Measurements from ENCODE around the gene MUCL1.
"Not testable (repeated sequence)": the region's sequence is repeated elsewhere in the genome, so short reads cannot be mapped to it uniquely, and the experiment has no call there.

Gene MUCL1

DNA sequence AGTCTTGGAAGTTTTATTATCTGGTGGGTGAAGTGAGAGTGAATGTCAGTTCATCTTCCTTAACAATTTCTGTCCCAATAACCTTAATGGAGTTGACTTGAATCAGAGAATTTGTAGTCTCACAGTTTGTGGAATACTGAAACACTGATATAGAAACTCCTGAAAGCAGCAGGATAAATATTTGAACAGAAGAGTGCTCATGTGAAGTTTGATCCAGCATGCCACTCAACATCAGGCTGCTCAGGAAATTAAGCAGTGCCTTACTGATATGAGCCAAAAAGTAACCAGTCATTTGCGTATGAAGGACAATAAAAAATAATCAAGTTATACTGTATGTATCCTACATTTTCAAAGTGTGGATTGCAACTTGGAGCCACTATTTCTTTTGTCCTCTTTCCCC is 15.7 kb downstream of the MUCL1 start:
- Histone ChIP-seq H3K9me3 (ENCODE audit: control insufficient read depth, insufficient read depth, low read length) (no peaks in the 10 kb centered on the region), H3K9ac (ENCODE audit: low read depth, low read length) (no peak overlapping the region), H3K4me1 (ENCODE audit: insufficient read depth, low read length) (no peaks in the 10 kb centered on the region), H3K36me3 (ENCODE audit: insufficient read depth, low read length) (no peaks in the 10 kb centered on the region)

DNA sequence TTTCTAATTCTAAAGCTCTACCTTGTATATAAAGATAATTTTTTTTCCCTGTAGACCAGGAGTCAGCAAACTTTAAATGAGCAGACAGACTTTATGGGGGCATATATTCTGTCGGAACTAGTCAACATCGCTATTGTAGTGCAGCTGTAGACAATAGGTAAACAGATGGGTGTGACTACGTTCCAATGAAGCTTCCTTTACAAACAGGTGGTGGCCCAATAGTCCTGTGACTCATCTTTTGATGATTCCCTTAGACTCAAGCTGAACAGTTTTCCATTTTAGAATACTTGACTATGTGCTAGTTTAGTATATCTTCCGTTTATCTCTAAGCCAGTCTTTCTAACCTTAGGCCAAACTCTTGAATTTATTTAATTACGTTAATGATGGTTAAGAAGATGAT is 16.3 kb downstream of the MUCL1 start:
- Histone ChIP-seq H3K4me1 (ENCODE audit: insufficient read depth, low read length) (no peaks in the 10 kb centered on the region), H3K9ac (ENCODE audit: low read depth, low read length) (no peak overlapping the region), H3K36me3 (ENCODE audit: insufficient read depth, low read length) (no peaks in the 10 kb centered on the region), H3K9me3 (ENCODE audit: control insufficient read depth, insufficient read depth, low read length) (no peaks in the 10 kb centered on the region)

GRCh38 chr12:54879150-54879549 is 24.8 kb downstream of the MUCL1 start:
- Histone ChIP-seq H3K36me3 (ENCODE audit: insufficient read depth, low read length) (no peaks in the 10 kb centered on the region), H3K9ac (ENCODE audit: low read depth, low read length) (no peak overlapping the region), H3K4me1 (ENCODE audit: insufficient read depth, low read length) (no peaks in the 10 kb centered on the region), H3K9me3 (ENCODE audit: control insufficient read depth, insufficient read depth, low read length) (no peaks in the 10 kb centered on the region)

DNA sequence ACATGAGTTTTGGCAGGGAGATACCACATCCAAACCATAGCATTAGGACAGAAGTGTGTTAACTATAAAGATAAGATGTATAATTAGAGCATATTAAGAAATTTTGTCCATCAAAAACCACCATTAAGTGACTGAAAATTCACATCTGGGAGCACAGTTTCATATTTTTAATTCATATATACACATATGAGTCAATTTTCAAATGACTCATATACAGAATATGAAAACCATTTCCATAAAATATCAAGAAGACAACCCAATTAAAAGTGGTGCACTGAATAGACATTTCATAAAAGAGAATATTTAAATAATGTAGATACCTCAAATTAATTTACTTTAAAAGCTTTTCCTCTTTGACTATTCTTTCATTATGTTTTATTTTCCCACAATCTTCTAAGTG is 25.3 kb downstream of the MUCL1 start:
- Histone ChIP-seq H3K9me3 (ENCODE audit: control insufficient read depth, insufficient read depth, low read length) (no peaks in the 10 kb centered on the region), H3K9ac (ENCODE audit: low read depth, low read length) (no peak overlapping the region), H3K4me1 (ENCODE audit: insufficient read depth, low read length) (no peaks in the 10 kb centered on the region), H3K36me3 (ENCODE audit: insufficient read depth, low read length) (no peaks in the 10 kb centered on the region)

- Histone ChIP-seq H3K9ac (ENCODE audit: low read depth, low read length) (no peak overlapping the region), H3K36me3 (ENCODE audit: insufficient read depth, low read length) (no peaks in the 10 kb centered on the region), H3K9me3 (ENCODE audit: control insufficient read depth, insufficient read depth, low read length) (no peaks in the 10 kb centered on the region), H3K4me1 (ENCODE audit: insufficient read depth, low read length) (no peaks in the 10 kb centered on the region)
These were observed 27.8 kb downstream of the MUCL1 start for GRCh38 chr12:54882079-54882478.

DNA sequence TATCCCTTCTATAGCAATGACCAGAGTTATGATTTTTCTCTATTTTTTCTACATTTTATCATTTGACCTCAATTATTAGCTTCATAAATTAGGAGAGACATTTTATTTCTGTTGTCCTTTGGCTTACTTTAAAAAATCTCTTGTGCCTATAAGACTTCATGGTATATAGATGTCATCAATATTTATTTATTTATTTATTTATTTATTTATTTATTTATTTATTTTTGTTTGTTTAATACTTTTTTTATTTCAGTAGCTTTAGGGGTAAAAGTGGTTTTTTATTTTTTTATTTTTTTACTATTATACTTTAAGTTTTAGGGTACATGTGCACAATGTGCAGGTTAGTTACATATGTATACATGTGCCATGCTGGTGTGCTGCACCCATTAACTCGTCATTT is 28.3 kb downstream of the MUCL1 start:
- H3K4me1 ChIP-seq (ENCODE audit: insufficient read depth, low read length); H3K9ac ChIP-seq (ENCODE audit: low read depth, low read length); H3K36me3 ChIP-seq (ENCODE audit: insufficient read depth, low read length); H3K9me3 ChIP-seq (ENCODE audit: control insufficient read depth, insufficient read depth, low read length): not testable (repeated sequence)

- H3K36me3 ChIP-seq (ENCODE audit: insufficient read depth, low read length); H3K9me3 ChIP-seq (ENCODE audit: control insufficient read depth, insufficient read depth, low read length); H3K4me1 ChIP-seq (ENCODE audit: insufficient read depth, low read length): not testable (repeated sequence)
- H3K9ac ChIP-seq (ENCODE audit: low read depth, low read length): peak overlapping the region; percentile 37; the same call in 1 of the 2 replicates
These were observed 34.1 kb downstream of the MUCL1 start for GRCh38 chr12:54888428-54888827.

- H3K9me3 ChIP-seq (ENCODE audit: control insufficient read depth, insufficient read depth, low read length): no peaks in the 10 kb centered on the region
- H3K36me3 ChIP-seq (ENCODE audit: insufficient read depth, low read length): no peaks in the 10 kb centered on the region
- no peaks in the 10 kb centered on the region for H3K4me1 ChIP-seq (ENCODE audit: insufficient read depth, low read length)
- H3K9ac ChIP-seq (ENCODE audit: low read depth, low read length): no peak overlapping the region
These were observed 36.0 kb downstream of the MUCL1 start for GRCh38 chr12:54890339-54890738.

- H3K4me1 ChIP-seq (ENCODE audit: insufficient read depth, low read length): no peaks in the 10 kb centered on the region
- no peak overlapping the region for H3K9ac ChIP-seq (ENCODE audit: low read depth, low read length)
- H3K9me3 ChIP-seq (ENCODE audit: control insufficient read depth, insufficient read depth, low read length): no peaks in the 10 kb centered on the region
- no peaks in the 10 kb centered on the region for H3K36me3 ChIP-seq (ENCODE audit: insufficient read depth, low read length)
These were observed 37.6 kb downstream of the MUCL1 start for GRCh38 chr12:54891717-54892478.
